Hepatocyte (in vitro differentiated cells): ENCODE results near the gene MIOX.

Experiments
- EZH2 ChIP-seq: fragments of 200-600 bp; sonication (generic); IDR thresholded peaks from 2 replicates; pipeline ENCODE4 v1.6.1; 2016; ENCODE audit warnings: antibody characterized with exemption, mild to moderate bottlenecking, borderline replicate concordance
- EZH2phosphoT487 ChIP-seq: fragments of 200-600 bp; sonication (generic); IDR thresholded peaks from one replicate; pipeline ENCODE4 v1.6.1; 2018; ENCODE audit warnings: antibody characterized with exemption, mild to moderate bottlenecking, low read depth, moderate library complexity; ENCODE audit not compliant: unreplicated experiment, severe bottlenecking
- TF ChIP-seq, protein P1 (sequence below): fragments of 200-600 bp; sonication (generic); IDR thresholded peaks from 2 replicates; pipeline ENCODE4 v1.5.1; 2016; ENCODE audit warnings: antibody characterized with exemption, mild to moderate bottlenecking; ENCODE audit not compliant: poor library complexity

DNA sequence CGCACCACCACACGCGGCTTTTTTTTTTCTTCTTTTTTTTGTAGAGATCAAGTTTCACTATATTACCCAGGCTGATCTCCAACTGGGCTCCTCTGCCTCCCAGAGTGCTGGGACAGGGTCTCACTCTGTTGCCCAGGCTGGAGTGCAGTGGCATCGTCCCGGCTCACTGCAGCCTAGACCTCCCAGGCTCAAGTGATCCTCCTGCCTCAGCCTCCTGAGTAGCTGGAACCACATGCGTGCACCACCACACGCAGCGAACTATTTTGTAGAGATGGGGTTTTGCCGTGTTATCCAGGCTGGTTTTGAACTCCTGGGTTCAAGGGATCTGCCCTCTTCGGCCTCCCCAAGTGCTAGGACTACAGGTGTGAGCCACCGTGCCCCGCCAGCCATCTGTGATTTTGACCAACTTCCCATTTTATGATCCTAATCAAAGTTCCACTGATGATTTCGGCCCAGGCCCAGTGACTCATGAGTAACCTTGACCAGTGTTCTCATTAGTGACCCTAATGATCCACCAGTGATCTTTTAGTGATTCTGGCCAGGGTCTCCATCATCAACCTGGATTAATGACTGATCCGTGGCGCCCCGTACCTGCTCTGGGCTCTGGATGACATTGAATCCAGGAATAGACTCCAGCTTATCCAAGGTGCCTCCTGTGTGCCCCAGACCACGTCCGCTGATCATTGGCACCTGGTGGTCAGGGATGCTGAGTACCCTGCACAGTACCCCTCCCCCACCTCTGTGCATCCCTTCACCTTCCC, 41.4 kb downstream of the MIOX start:
- TF ChIP-seq, protein P1, sequence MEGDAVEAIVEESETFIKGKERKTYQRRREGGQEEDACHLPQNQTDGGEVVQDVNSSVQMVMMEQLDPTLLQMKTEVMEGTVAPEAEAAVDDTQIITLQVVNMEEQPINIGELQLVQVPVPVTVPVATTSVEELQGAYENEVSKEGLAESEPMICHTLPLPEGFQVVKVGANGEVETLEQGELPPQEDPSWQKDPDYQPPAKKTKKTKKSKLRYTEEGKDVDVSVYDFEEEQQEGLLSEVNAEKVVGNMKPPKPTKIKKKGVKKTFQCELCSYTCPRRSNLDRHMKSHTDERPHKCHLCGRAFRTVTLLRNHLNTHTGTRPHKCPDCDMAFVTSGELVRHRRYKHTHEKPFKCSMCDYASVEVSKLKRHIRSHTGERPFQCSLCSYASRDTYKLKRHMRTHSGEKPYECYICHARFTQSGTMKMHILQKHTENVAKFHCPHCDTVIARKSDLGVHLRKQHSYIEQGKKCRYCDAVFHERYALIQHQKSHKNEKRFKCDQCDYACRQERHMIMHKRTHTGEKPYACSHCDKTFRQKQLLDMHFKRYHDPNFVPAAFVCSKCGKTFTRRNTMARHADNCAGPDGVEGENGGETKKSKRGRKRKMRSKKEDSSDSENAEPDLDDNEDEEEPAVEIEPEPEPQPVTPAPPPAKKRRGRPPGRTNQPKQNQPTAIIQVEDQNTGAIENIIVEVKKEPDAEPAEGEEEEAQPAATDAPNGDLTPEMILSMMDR: no peak
- no peak for TF ChIP-seq EZH2phosphoT487
- no peak for TF ChIP-seq EZH2
